Stomach smooth muscle (tissue), 2 donors: Measurements from ENCODE around the gene GLRB.
"Not testable (repeated sequence)": the region's sequence is repeated elsewhere in the genome, so short reads cannot be mapped to it uniquely, and the experiment has no call there.

ENCODE experiments used
- H3K27ac ChIP-seq: one replicate; pipeline ENCODE4 v1.7.0; 2013; ENCODE audit warnings: mild to moderate bottlenecking, low read length, inconsistent platforms
- H3K27me3 ChIP-seq, 2 donors: one replicate each; pipeline ENCODE4 v1.7.0; 2013; ENCODE audit warnings: low read length in 2 of 2; ENCODE audit not compliant: insufficient read depth in 2 of 2, control insufficient read depth in 1 of 2
- H3K36me3 ChIP-seq, 2 donors: one replicate each; pipeline ENCODE4 v1.7.0; 2013; ENCODE audit warnings: low read length in 2 of 2; ENCODE audit not compliant: control insufficient read depth in 2 of 2, insufficient read depth in 2 of 2
- H3K4me1 ChIP-seq: one replicate; pipeline ENCODE4 v1.7.0; 2013; ENCODE audit warnings: low read length; ENCODE audit not compliant: control insufficient read depth, insufficient read depth
- H3K4me3 ChIP-seq, 2 donors: one replicate each; pipeline ENCODE4 v1.7.0; 2013; ENCODE audit warnings: low read length in 2 of 2
- H3K9ac ChIP-seq, 2 donors: one replicate each; pipeline ENCODE4 v1.7.0; 2013; ENCODE audit warnings: low read length in 2 of 2, mild to moderate bottlenecking in 1 of 2
- H3K9me3 ChIP-seq, 2 donors: one replicate each; pipeline ENCODE4 v1.7.0; 2013; ENCODE audit warnings: low read length in 2 of 2; ENCODE audit not compliant: control insufficient read depth in 2 of 2
- donor health status: healthy.
- donor health status: Pancreatic carcinoma.

GLRB gene

GRCh38 chr4:157075811-157076577 is at the start of gene GLRB:
TSS of gene GLRB (plus strand) at chr4:157076150. CDS start at chr4:157078025, 1,875 bp downstream.
- no peaks in the 10 kb centered on the region for H3K27me3 ChIP-seq
- H3K36me3 ChIP-seq, result peaks cover 0 to 2% of the 10 kb centered on the region in 2 donors
- no peaks in the 10 kb centered on the region for H3K9me3 ChIP-seq
- peak within 1 kb of the TSS; percentile 83 to 87 for H3K4me3 ChIP-seq
- no peaks in the 10 kb centered on the region for H3K4me1 ChIP-seq
- H3K27ac ChIP-seq, result no peak within 1 kb of the TSS
- peak within 1 kb of the TSS; percentile 68 to 73 for H3K9ac ChIP-seq

DNA sequence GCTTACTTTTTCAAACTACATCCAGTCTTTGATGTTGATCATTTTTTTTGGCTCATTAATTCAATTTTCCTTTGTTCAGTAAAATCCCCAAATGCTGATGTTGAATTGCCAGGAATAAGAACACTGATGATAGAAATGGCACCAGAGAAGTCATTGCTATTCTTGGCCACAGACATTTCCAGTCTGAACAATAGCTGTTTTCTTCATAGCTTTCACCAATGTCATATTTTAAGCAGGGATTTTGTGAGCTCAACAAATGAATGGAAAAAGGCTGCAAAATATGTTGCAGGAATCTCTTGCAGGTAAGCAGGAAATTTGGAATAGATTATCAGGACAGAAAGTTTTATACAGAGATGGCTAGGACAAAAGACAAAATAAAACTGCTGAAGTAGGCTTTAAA is 40.5 kb upstream of the GLRB start:
- Histone ChIP-seq H3K4me3 (no peak overlapping the region), H3K9ac (no peak overlapping the region), H3K27me3 (no peaks in the 10 kb centered on the region), H3K4me1 (no peaks in the 10 kb centered on the region), H3K36me3 (no peaks in the 10 kb centered on the region), H3K27ac (no peak overlapping the region), H3K9me3 (no peaks in the 10 kb centered on the region)

GRCh38 chr4:157040405-157040804 is 35.5 kb upstream of the GLRB start:
- Histone ChIP-seq H3K9ac (no peak overlapping the region), H3K9me3 (no peaks in the 10 kb centered on the region), H3K36me3 (no peaks in the 10 kb centered on the region), H3K4me1 (no peaks in the 10 kb centered on the region), H3K27me3 (no peaks in the 10 kb centered on the region), H3K4me3 (no peak overlapping the region), H3K27ac (no peak overlapping the region)

DNA sequence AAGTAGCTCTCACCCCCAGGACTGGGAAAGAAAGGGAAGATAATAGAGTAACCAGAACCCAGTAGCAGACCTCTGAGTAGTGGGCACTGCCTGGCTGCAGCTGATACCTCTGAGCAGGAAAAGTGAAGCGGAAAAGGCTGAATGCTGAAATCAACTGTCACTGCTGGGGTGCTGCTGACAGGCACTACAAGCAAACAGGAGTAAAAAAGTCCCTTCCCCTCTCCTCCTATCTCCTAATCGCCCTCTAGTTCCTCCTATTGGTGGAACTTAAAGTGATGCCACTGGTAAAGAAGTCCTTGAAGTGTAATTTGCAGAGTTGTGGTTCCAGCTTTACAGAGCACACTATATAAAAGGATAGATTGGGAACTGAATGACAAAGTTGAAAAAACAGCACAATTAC is 32.8 kb upstream of the GLRB start:
- Histone ChIP-seq H3K4me1 (no peaks in the 10 kb centered on the region), H3K9ac (no peak overlapping the region), H3K4me3 (no peak overlapping the region), H3K27ac (no peak overlapping the region), H3K9me3 (no peaks in the 10 kb centered on the region), H3K27me3 (no peaks in the 10 kb centered on the region), H3K36me3 (no peaks in the 10 kb centered on the region)

DNA sequence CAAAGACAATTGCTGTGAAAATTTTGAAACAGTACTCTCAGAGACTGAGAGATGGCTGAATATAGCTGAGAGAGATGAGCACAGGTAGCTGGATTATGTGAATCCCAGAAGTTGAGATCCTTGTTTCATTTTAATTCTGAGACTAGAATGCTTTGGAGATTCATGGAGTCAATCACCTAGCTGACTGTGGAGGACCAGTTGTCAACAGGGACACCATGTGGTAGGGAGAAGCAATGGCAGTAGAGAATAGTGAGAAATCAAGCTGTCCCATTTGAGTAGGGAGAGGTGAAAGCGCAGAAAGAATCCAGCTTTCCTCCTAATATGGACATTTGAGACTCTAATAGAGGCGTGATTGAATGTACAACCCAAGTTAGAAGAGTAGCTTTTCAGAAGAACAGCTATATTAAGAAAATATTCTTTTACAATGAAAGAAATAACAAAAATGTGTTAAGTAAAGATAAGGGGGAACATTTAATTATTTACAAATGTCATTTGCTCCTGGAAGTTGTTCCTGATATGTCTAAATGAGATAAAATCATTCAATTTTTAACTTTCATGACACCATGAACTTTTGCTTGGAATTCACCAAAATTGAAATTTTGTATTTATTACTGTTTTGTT is 30.3 kb upstream of the GLRB start:
- no peak overlapping the region for H3K27ac ChIP-seq
- H3K4me1 ChIP-seq, result no peaks in the 10 kb centered on the region
- no peak overlapping the region for H3K4me3 ChIP-seq
- no peaks in the 10 kb centered on the region for H3K9me3 ChIP-seq
- no peak overlapping the region for H3K9ac ChIP-seq
- no peaks in the 10 kb centered on the region for H3K27me3 ChIP-seq
- no peaks in the 10 kb centered on the region for H3K36me3 ChIP-seq

GRCh38 chr4:157048248-157048647 is 27.7 kb upstream of the GLRB start:
- Histone ChIP-seq H3K9me3 (no peaks in the 10 kb centered on the region), H3K27me3 (no peaks in the 10 kb centered on the region), H3K36me3 (no peaks in the 10 kb centered on the region), H3K9ac (no peak overlapping the region), H3K4me1 (no peaks in the 10 kb centered on the region), H3K4me3 (no peak overlapping the region), H3K27ac (no peak overlapping the region)

DNA sequence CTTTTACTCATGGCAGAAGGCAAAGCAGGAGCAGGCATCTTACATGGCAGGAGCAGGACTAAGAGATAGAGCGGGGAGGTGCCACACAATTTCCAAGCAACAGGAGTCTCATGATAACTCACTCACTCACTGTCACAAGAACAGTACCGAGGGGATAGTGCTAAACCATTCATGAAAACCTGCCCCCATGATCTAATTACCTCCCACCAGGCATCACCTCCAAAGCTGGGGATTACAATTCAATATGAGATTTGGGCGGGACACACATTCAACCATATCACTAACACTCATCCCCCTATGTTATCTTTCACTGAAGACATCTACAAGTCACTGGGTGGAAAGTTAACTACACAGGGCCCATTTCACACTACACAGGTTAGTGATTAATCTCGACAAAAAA is 25.4 kb upstream of the GLRB start:
- Histone ChIP-seq H3K4me3 (no peak overlapping the region), H3K36me3 (no peaks in the 10 kb centered on the region), H3K27me3 (no peaks in the 10 kb centered on the region), H3K4me1 (no peaks in the 10 kb centered on the region), H3K9ac (no peak overlapping the region), H3K9me3 (no peaks in the 10 kb centered on the region), H3K27ac (no peak overlapping the region)

DNA sequence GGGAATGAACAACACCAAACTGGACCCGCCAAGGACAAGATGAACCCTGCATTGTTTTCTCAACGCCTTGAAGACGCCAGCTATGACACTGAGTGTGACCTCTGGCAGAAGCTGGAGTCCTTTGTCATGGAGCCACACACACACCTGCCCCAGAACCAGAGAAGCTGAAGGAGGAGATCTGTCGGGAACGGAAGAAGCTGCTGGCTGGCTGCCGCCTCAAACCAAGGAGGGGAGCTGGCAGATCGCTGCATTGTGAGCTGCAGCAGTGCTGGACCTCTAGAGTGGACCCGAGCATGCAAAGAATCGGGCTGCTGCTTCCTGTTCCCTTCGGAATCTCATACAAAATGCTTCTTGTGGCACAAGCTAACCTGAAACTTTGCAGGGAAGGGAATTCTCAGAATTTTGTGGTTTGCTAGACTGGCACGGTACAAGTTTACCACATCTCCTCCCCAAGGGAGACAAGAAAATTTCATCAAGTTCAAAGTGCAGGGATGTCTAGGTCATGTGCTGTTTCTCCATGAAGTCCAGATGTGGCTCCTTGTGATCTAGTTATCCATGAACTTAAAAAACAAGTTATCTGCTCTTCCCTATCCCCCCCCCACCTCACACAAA is 23.4 kb upstream of the GLRB start:
- Histone ChIP-seq H3K27me3 (no peaks in the 10 kb centered on the region), H3K4me3 (no peak overlapping the region), H3K36me3 (no peaks in the 10 kb centered on the region), H3K27ac (no peak overlapping the region), H3K9me3 (no peaks in the 10 kb centered on the region), H3K9ac (no peak overlapping the region), H3K4me1 (no peaks in the 10 kb centered on the region)

DNA sequence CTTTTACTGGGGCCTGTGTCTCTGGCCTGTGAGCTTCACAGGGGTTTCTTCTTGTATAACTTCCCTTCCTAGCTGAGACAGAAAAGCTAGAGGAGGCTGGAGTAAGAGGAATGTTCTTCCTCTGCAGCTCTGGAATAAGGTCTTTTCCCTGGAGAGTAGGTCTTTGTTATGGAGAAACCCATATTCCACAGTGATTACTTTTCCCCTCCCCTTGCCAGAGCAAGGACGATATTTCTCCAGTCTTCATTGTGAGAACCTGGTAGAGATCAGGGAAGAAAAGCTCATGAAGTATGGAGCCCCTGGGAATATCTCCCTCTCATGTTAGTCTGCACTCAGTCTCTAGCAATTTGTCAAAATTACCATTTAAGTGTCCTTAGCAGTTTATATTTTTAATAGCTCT is 18.7 kb upstream of the GLRB start:
- H3K4me3 ChIP-seq, result no peak overlapping the region
- no peaks in the 10 kb centered on the region for H3K4me1 ChIP-seq
- H3K27me3 ChIP-seq, result no peaks in the 10 kb centered on the region
- H3K27ac ChIP-seq, result no peak overlapping the region
- H3K36me3 ChIP-seq, result no peaks in the 10 kb centered on the region
- no peak overlapping the region for H3K9ac ChIP-seq
- H3K9me3 ChIP-seq, result no peaks in the 10 kb centered on the region

DNA sequence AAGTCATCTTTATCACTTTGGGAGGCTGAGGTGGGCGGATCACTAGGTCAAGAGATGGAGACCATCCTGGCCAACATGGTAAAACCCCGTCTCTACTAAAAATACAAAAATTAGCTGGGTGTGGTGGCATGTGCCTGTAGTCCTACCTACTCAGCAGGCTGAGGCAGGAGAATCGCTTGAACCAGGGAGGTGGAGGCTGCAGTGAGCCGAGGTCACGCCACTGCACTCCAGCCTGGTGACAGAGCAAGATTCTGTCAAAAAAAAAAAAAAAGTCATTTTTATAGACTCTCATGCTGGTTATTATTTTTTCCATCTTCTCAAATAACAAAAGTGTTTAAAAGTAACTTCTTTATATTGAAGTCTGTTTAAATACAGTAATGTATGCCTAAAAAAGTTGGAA is 17.1 kb upstream of the GLRB start:
- not testable (repeated sequence) for H3K36me3 ChIP-seq, H3K9ac ChIP-seq, H3K4me3 ChIP-seq, H3K27ac ChIP-seq, H3K4me1 ChIP-seq, H3K9me3 ChIP-seq, H3K27me3 ChIP-seq

GRCh38 chr4:157072002-157072401 is 3.9 kb upstream of the GLRB start:
- Histone ChIP-seq H3K9ac (no peak overlapping the region), H3K9me3 (no peaks in the 10 kb centered on the region), H3K27ac (no peak overlapping the region), H3K4me1 (no peaks in the 10 kb centered on the region), H3K4me3 (no peak overlapping the region), H3K36me3 (no peaks in the 10 kb centered on the region), H3K27me3 (no peaks in the 10 kb centered on the region)
